ENCODE results near the gene SLC13A4. TPM values are rescaled to one million over a fixed set of nuclear protein-coding genes. Genes with fewer than 3 reads are reported as not detected.

Gene SLC13A4
- total RNA-seq, 4 donors from 2014 or later: 0.23 to 1.1 (median 0.49) TPM

DNA sequence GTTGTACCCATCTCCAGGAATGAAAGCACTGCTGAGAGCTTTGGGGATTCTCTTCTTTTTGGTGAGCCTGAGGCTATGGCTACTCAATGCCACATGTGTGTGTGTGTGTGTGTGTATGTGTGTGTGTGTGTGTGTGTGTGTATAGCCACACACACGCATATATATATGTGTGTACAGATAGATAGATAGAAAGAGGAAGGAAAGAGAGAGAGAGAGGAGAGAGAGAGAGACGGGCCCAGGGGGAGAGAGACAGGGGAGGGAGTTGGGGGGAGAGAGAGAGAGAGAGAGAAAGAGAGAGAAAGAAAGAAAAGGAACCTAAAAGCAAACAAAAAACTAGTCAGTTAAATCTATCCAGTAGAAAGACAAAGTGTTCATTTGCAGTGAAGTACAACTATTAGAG lies 8.3 kb downstream of the SLC13A4 start:
- no peak for DNase-seq (ENCODE audit: low spot score in 2 of 2)
- H3K4me3 ChIP-seq (ENCODE audit: low read depth, poor library complexity, severe bottlenecking): no peak overlapping the region
- TF ChIP-seq, protein P1, sequence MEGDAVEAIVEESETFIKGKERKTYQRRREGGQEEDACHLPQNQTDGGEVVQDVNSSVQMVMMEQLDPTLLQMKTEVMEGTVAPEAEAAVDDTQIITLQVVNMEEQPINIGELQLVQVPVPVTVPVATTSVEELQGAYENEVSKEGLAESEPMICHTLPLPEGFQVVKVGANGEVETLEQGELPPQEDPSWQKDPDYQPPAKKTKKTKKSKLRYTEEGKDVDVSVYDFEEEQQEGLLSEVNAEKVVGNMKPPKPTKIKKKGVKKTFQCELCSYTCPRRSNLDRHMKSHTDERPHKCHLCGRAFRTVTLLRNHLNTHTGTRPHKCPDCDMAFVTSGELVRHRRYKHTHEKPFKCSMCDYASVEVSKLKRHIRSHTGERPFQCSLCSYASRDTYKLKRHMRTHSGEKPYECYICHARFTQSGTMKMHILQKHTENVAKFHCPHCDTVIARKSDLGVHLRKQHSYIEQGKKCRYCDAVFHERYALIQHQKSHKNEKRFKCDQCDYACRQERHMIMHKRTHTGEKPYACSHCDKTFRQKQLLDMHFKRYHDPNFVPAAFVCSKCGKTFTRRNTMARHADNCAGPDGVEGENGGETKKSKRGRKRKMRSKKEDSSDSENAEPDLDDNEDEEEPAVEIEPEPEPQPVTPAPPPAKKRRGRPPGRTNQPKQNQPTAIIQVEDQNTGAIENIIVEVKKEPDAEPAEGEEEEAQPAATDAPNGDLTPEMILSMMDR (IDR thresholded peaks at IDR 0.05): no peak
- no peak for TF ChIP-seq POLR2A (IDR thresholded peaks at IDR 0.05)
- WGBS, 2 donors: 50 to 82% methylated on average over 2 of the region's 2 CpGs
- intact Hi-C loops (cut with DNase I; ENCODE audit: low total_unique reads): no loop called here

DNA sequence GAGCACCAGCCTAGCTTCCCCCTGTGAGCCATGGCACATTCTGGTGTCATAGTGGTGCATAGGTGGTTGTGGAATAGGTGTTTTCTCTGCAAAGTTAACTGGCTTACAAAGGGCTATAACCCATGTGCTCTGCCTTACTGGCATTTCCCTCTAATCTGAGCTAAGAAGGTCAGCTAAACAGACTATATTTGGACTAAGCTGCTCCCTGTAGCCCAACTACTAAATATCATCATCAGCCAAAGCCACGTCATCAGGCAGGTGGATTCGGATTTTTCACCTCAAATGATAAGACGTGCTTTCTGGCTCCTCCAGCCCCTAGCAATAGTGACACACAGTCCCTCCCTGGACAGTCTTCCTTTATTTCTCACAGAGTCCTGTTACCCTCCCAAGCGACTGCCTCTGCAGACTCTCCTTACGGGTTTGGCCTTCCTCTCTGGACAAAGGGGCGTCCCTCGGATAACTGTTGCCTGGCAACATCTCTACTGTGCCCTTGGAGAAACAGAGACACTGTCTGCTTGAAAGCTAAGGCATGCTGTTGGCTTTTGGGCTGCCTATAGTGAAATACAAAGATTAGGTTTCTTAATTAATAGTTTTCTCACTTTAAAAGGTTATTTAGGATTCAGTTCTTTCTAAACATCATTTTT lies 9.1 kb downstream of the SLC13A4 start:
- no peak for DNase-seq (ENCODE audit: low spot score in 2 of 2)
- intact Hi-C loops (cut with DNase I; ENCODE audit: low total_unique reads): no loop called here
- no peak overlapping the region for H3K4me3 ChIP-seq (ENCODE audit: low read depth, poor library complexity, severe bottlenecking)
- TF ChIP-seq, protein P1 (IDR thresholded peaks at IDR 0.05): no peak
- no peak for TF ChIP-seq POLR2A (IDR thresholded peaks at IDR 0.05)
- WGBS, 2 donors: 85 to 88% methylated on average over 7 of the region's 7 CpGs

DNA sequence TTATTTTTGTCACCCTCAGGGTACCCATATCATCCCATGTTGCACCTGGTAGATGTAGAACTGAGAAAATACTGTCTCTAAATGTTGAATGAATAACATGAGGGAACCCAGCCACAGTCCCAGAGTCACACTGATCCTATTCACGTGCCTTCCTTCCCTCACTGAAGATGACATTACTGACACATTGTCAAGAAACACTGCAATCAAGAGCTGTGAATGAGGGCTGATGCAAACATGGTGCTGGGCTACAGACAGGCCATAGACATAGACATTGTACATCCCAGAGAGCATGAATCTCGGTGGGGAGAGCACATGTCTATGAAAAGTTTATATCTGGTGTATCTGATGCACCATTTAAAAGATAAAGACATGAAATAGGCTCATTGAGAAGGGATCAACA lies 9.8 kb downstream of the SLC13A4 start:
- intact Hi-C loops (cut with DNase I; ENCODE audit: low total_unique reads): no loop called here
- H3K4me3 ChIP-seq (ENCODE audit: low read depth, poor library complexity, severe bottlenecking): no peak overlapping the region
- TF ChIP-seq, protein P1 (IDR thresholded peaks at IDR 0.05): no peak
- no peak for TF ChIP-seq POLR2A (IDR thresholded peaks at IDR 0.05)
- WGBS, 2 donors: 92% methylated on average over 2 of the region's 2 CpGs
- DNase-seq (ENCODE audit: low spot score in 2 of 2): no peak

DNA sequence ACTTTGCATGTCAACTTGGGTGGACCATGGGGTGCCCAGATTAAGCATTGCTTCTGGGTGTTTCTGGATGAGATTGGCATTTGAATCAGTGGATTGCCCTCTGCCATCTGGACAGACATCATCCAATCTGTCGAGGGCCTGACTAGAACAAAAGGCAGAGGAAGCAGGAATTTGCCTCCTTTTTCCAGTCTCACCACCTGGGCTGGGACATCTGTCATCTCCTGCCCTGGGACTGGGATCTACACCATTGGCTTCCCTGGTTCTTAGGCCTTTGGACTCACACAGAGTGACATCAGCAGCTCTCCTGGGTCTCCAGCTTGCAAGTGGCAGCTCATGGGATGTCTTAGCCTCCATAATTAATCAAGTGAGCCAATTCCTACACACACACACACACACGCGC lies 10.3 kb downstream of the SLC13A4 start:
- TF ChIP-seq, protein P1 (IDR thresholded peaks at IDR 0.05): no peak
- TF ChIP-seq POLR2A (IDR thresholded peaks at IDR 0.05): no peak

DNA sequence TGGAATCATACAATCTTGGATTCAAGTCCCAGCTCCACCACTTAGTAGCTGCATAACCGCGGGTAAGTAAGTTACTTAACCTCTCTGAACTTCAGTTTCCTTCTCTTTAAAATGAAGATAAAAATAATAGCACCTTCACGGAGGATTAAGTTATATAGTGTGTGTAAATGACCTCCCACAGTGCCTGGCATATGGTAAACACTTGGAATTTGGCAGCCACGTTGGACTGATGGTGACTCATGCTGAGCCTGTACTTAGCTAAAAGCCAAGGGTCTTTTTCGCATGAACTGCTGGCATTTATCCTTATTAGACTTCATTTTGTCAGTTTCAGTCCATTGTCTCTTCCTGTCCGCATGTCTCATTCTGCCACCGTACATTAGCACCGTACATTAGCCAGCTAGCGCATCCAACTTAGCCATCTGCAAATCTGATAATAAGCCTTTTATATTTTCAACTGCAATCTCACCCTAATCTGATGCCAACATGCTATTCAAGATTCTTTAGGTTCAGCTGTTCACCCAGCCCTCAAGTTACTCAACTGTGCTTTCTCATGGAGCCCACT lies 11.2 kb downstream of the SLC13A4 start:
- WGBS, 2 donors: 31 to 36% methylated on average over 9 of the region's 9 CpGs

More for the DNA sequence above, 10.3 kb downstream of the SLC13A4 start:
- no peak overlapping the region for H3K4me3 ChIP-seq (ENCODE audit: low read depth, poor library complexity, severe bottlenecking)
- no peak for DNase-seq (ENCODE audit: low spot score in 2 of 2)
- intact Hi-C loops (cut with DNase I; ENCODE audit: low total_unique reads): no loop called here
- 73 to 78% methylated on average over 3 of the region's 3 CpGs for WGBS, 2 donors

More for the DNA sequence above, 11.2 kb downstream of the SLC13A4 start:
- no peak for DNase-seq (ENCODE audit: low spot score in 2 of 2)
- TF ChIP-seq, protein P1 (IDR thresholded peaks at IDR 0.05): no peak
- no peak for TF ChIP-seq POLR2A (IDR thresholded peaks at IDR 0.05)
- intact Hi-C loops (cut with DNase I; ENCODE audit: low total_unique reads): no loop called here
- H3K4me3 ChIP-seq (ENCODE audit: low read depth, poor library complexity, severe bottlenecking): no peak overlapping the region

Data from lower leg skin (tissue), 4 donors.